GM19239 (cell line): ENCODE results near the gene ZNF729.
"Not testable (repeated sequence)": the region's sequence is repeated elsewhere in the genome, so short reads cannot be mapped to it uniquely, and the experiment has no call there.

Source experiments
- DNase-seq: peaks from one replicate; pipeline ENCODE4 v3.0.0; 2011; ENCODE audit warnings: low spot score; ENCODE audit not compliant: insufficient read length
- FAIRE-seq: peaks from 2 replicates; lab custom pipeline; 2011; peaks lifted over from hg19 to GRCh38; lab: Jason Lieb, UNC

Gene ZNF729

DNA sequence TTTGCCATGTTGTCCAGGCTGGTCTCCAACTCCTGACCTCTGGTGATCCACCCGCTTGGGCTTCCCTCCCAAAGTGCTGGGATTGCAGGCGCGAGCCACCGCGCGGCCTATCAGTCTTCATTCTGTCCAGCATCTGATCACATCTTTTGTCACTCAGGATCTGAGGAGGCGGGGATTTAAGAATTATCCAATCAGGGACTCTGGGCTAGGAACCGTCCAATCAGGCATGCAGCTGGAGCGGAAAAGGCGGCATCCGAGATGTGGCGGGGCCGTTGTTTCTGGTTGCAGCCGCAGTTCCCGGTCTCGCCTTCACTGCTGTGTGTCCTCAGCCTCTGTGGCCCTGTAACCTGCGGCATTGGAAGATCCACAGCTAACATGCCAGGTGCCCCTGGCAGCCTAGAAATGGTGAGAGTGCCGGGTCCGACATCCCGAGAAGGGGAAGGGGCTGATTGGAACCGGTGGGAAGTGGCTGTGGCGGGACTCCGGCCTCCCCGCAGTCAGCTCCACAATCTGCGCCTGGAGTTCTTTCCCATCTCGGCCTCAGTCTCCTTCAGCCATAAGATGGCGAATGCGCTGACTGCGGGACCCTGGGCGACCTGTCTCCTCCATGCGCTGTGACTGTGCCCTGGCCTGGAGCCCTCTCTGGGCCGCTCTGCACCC lies at the start of gene ZNF729:
ZNF729 (plus strand) TSS at position 291 of the 660 bp plus-strand sequence; CDS start at position 376, 85 bp downstream.
- FAIRE-seq (no peak), DNase-seq (no peak)

DNA sequence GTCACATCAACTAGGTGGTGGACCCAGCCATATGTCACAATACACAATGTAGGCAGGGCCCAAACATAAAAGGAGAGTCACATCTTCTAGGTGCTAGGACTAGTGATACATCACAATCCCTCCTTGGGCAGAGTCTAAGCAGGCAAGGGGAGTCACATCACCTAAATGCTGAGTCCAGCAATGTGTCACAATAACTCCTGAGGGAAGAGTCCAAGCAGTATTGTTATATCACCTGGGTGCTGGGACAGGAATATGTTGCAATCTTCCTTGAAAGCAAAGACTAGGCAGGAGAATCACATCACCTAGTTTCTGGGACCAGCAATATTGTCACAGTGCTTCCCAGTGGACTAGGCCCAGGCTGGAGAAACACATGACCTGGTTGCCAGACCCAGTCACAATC lies 29.4 kb upstream of the ZNF729 start:
- FAIRE-seq (no peak), DNase-seq (no peak)

DNA sequence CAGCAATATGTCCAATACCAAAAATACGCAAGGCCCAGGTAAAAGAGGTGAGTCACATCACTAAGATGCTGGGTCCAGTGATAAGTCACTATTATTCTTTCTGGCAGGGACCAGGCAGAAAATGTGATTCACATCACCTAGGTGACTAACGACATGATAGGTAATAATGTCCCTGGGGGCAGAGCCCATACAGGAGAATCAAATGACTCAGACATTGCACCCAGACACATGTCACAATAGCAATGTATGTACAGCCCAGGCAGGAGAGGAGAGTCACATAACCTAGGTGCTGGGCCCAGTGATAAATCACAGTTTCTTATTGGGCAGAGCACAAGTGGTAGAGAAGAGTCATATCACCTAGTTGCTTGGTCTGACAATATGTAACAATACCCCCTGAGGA lies 28.9 kb upstream of the ZNF729 start:
- FAIRE-seq: no peak
- no peak for DNase-seq

GRCh38 chr19:22257916-22258315 lies 28.3 kb upstream of the ZNF729 start:
- no peak for FAIRE-seq
- no peak for DNase-seq

DNA sequence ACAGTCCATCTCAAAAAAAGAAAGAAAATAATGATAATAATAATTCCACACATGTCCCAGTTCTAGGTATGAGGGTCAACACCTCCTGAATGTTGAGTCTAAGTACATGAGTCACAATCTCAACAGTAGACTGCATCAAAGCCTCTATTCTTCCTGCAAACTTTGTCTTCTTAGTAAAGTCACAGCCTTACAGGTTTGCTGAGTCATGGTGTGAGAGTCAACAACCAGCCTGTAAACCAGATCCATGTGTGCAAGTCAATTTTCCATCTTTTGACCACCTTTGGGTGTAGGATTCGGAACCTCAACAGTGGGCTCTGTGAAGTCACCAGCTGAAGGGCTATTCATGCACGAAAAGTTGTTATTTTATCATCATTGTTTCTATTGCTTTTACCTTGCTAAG lies 25.7 kb upstream of the ZNF729 start:
- FAIRE-seq (no peak), DNase-seq (no peak)

- DNase-seq (no peak), FAIRE-seq (no peak)
Observed at GRCh38 chr19:22261596-22261995, 24.6 kb upstream of the ZNF729 start.

- FAIRE-seq: no peak
Observed at GRCh38 chr19:22263121-22263520, 23.1 kb upstream of the ZNF729 start.

GRCh38 chr19:22321554-22321953 lies 35.3 kb downstream of the ZNF729 start:
- DNase-seq, FAIRE-seq: not testable (repeated sequence)

More at GRCh38 chr19:22263121-22263520, 23.1 kb upstream of the ZNF729 start:
- DNase-seq: no peak

DNA sequence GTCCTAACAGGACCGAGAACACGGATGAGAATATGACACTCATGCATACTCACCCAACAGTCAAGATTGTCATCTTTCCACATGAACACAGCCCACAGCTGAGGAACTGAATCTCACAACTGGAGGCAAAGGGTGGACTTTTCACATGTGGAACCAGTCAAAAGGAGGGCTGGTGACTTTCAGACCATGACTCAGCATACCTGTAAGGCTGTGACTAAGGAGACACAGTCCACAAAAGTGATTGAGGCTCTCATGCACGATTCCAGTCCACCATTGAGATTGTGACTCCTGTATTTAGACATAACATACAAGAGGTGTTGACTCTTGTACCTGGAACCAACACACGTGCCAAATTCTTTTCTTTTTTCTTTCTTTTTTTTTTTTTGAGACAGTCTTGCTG lies 40.0 kb downstream of the ZNF729 start:
- DNase-seq (no peak), FAIRE-seq (no peak)

GRCh38 chr19:22327321-22327720 lies 41.1 kb downstream of the ZNF729 start:
- DNase-seq: no peak
- no peak for FAIRE-seq

GRCh38 chr19:22331521-22331920 lies 45.3 kb downstream of the ZNF729 start:
- DNase-seq: no peak
- FAIRE-seq: no peak

DNA sequence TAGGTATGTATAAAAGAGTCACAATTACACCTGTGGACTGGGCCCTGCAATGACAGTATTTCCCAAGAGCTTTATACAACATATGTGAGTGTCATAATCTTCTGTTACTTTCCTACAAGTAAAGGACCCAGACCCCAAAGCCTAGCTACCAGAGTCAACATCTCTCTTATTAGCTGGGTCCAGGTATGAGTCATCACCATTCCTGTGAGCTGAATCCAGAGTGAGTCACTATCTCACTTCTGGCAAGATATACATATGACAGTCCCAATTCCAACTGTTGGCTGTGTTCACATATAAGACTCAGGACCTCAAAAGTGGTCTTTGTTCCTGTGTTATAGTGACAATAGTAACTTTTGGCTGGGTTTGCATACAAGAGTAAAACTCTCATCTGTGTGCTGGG lies 46.7 kb downstream of the ZNF729 start:
- no peak for FAIRE-seq
- no peak for DNase-seq

- no peak for DNase-seq
- no peak for FAIRE-seq
Observed at GRCh38 chr19:22335716-22336115, 49.5 kb downstream of the ZNF729 start.

GRCh38 chr19:22354665-22355064 lies 68.4 kb downstream of the ZNF729 start:
- FAIRE-seq (no peak), DNase-seq (no peak)
